H1 (cell line): ENCODE data around the gene SNAP47. TPM values are rescaled to one million over a fixed set of nuclear protein-coding genes. Genes with fewer than 3 reads are reported as not detected.

Source experiments
- CHD1 ChIP-seq: IDR thresholded peaks from 2 replicates; pipeline ENCODE4 v1.6.1; 2012; ENCODE audit warnings: low read depth, low read length, improper control_type of control experiment
- CTBP2 ChIP-seq: IDR thresholded peaks from 2 replicates; pipeline ENCODE4 v1.7.0; 2011; ENCODE audit warnings: borderline replicate concordance, mild to moderate bottlenecking, moderate library complexity, mixed read lengths, low read length; ENCODE audit not compliant: insufficient read depth, insufficient read length
- EGR1 ChIP-seq: IDR thresholded peaks from 2 replicates; pipeline ENCODE4 v1.6.1; 2011; ENCODE audit warnings: low read depth, low read length, borderline replicate concordance
- EZH2 ChIP-seq: fragments of 200-600 bp; sonication (generic); IDR thresholded peaks from 2 replicates; pipeline ENCODE4 v1.7.1; 2012; ENCODE audit warnings: low read depth, mild to moderate bottlenecking, moderate library complexity, low read length, inconsistent platforms; ENCODE audit not compliant: severe bottlenecking
- FOSL1 ChIP-seq: IDR thresholded peaks from 2 replicates; pipeline ENCODE4 v1.6.1; 2011; ENCODE audit warnings: mild to moderate bottlenecking, low read depth, low read length, moderate library complexity; ENCODE audit not compliant: insufficient read depth
- POLR2A ChIP-seq, 2 experiments: IDR thresholded peaks; 1 replicate in 1 of 2; 2 replicates in 1 of 2; pipeline ENCODE4 v1.6.1; 2011; ENCODE audit warnings: low read depth in 2 of 2, low read length in 2 of 2, mild to moderate bottlenecking in 2 of 2; ENCODE audit errors: control extremely low read depth in 1 of 2
- RAD21 ChIP-seq, 2 experiments: IDR thresholded peaks in 1 of 2; conservative IDR thresholded peaks in 1 of 2; 2 replicates each; pipeline ENCODE4 v1.6.1; 2011; ENCODE audit warnings: low read depth in 2 of 2, low read length in 2 of 2, improper control_type of control experiment in 1 of 2, inconsistent platforms in 1 of 2, mild to moderate bottlenecking in 1 of 2, moderate library complexity in 1 of 2
- RXRA ChIP-seq: IDR thresholded peaks from 2 replicates; pipeline ENCODE4 v1.6.1; 2011; ENCODE audit warnings: low read depth, mild to moderate bottlenecking, low read length, moderate library complexity; ENCODE audit not compliant: insufficient read depth
- SIRT6 ChIP-seq: IDR thresholded peaks from one replicate; pipeline ENCODE4 v1.7.1; 2012; ENCODE audit warnings: low read length, inconsistent platforms
- SP4 ChIP-seq: IDR thresholded peaks from 2 replicates; pipeline ENCODE4 v1.6.1; 2012; ENCODE audit warnings: low read length, inconsistent platforms
- TAF1 ChIP-seq: IDR thresholded peaks from 2 replicates; pipeline ENCODE4 v1.6.1; 2011; ENCODE audit warnings: mild to moderate bottlenecking, low read depth, low read length
- TEAD4 ChIP-seq: IDR thresholded peaks from 2 replicates; pipeline ENCODE4 v1.6.1; 2012; ENCODE audit warnings: low read depth, low read length, inconsistent platforms, mixed read lengths
- polyA plus RNA-seq, 7 experiments: library from polyadenylated mRNA; depleted of rRNA in 3 of 7; stranded (reverse) in 5 of 7; unstranded in 2 of 7; fragments of >200 nt in 5 of 7; fragments of 200-250 nt in 2 of 7; gene quantifications; 1 replicate in 5 of 7; 2 replicates in 1 of 7; 4 replicates in 1 of 7; pipeline versions ENCODE4 v1.2.1 to v1.2.3, GENCODE V29; 2011 to 2013; ENCODE audit warnings: missing spikeins in 2 of 7, mixed read lengths in 2 of 7
- total RNA-seq: library from RNA; stranded (reverse); fragmentation: NEBNext Ultra II Directional; extraction: Animal tissue kit (Norgen Biotek cat#: 25700); gene quantifications from 2 replicates; pipeline ENCODE4 v1.2.1, GENCODE V29; 2021
- TF ChIP-seq, protein P1 (sequence below): IDR thresholded peaks from 2 replicates; pipeline ENCODE4 v1.6.1; 2012; ENCODE audit warnings: inconsistent platforms
- TF ChIP-seq, protein P2 (sequence below), 3 experiments: IDR thresholded peaks; 1 replicate in 2 of 3; 2 replicates in 1 of 3; pipeline versions ENCODE4 v1.5.1 to v1.6.1; 2011; ENCODE audit warnings: low read length in 3 of 3, mild to moderate bottlenecking in 3 of 3, inconsistent platforms in 2 of 3, low read depth in 1 of 3, moderate library complexity in 1 of 3; ENCODE audit not compliant: insufficient read depth in 1 of 3; ENCODE audit errors: control extremely low read depth in 1 of 3
- TF ChIP-seq, protein P3 (sequence below): IDR thresholded peaks from 2 replicates; pipeline ENCODE4 v1.6.1; 2011; ENCODE audit warnings: low read depth, mild to moderate bottlenecking, low read length; ENCODE audit not compliant: insufficient read depth

SNAP47 gene
- total and polyA plus RNA-seq, 2 of the 8 experiments (the other 6 are each of a cell fraction or from before 2014, with no cell fraction given): 37.6 to 42.2 TPM

DNA sequence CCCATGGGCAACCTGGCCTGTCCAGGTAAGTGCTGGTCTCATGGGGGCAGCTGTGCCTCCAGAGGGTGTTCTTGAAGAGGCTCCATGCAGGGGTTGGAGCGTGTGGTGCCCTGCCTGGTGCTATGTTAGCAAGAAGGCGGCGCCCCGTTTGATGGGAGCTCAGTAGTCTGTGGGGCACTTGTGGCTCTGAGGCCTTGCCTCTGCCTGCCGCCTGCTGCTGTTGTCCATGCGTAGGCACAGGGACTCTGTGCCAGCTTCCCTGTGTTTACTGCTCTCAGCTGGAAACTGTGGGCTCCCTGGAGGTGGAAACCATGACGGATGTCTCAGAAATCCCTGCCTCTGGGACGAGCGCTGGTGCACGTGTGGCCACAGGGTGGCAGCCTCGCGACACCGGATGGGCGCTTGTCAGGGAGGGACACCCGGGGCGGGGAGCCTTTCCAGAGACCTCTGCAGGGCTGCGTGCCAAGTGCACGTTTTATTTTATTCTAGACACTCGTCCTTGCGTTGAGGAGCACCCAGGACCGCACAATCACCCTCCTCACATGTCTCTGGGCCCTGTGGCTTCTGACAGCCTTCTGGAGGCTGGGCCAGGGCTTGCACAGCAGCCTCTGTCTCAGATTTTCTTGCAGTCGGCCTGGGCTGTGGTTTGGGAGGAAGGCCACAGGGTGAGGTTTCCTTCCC is 27.1 kb downstream of the SNAP47 start (continued):
- no peak for TF ChIP-seq SIRT6
- TF ChIP-seq, protein P1, sequence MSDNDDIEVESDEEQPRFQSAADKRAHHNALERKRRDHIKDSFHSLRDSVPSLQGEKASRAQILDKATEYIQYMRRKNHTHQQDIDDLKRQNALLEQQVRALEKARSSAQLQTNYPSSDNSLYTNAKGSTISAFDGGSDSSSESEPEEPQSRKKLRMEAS: peak; percentile 76
- no peak for TF ChIP-seq EGR1
- TF ChIP-seq RAD21 (IDR thresholded peaks at IDR 0.05 in 1 of 2, conservative IDR thresholded peaks at IDR 0.05 in 1 of 2; ENCODE audit: low read depth in 2 of 2, low read length in 2 of 2): peak; percentile 96 to 99
- TF ChIP-seq, protein P2, sequence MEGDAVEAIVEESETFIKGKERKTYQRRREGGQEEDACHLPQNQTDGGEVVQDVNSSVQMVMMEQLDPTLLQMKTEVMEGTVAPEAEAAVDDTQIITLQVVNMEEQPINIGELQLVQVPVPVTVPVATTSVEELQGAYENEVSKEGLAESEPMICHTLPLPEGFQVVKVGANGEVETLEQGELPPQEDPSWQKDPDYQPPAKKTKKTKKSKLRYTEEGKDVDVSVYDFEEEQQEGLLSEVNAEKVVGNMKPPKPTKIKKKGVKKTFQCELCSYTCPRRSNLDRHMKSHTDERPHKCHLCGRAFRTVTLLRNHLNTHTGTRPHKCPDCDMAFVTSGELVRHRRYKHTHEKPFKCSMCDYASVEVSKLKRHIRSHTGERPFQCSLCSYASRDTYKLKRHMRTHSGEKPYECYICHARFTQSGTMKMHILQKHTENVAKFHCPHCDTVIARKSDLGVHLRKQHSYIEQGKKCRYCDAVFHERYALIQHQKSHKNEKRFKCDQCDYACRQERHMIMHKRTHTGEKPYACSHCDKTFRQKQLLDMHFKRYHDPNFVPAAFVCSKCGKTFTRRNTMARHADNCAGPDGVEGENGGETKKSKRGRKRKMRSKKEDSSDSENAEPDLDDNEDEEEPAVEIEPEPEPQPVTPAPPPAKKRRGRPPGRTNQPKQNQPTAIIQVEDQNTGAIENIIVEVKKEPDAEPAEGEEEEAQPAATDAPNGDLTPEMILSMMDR (IDR thresholded peaks at IDR 0.05; ENCODE audit: control extremely low read depth in 1 of 3, insufficient read depth in 1 of 3, low read depth in 1 of 3, low read length in 3 of 3): peak; percentile 94 to 98 (median 95)
- TF ChIP-seq POLR2A (IDR thresholded peaks at IDR 0.05; ENCODE audit: control extremely low read depth in 1 of 2, low read depth in 2 of 2, low read length in 2 of 2): no peak
- no peak for TF ChIP-seq CTBP2
- no peak for TF ChIP-seq EZH2
- no peak for TF ChIP-seq SP4
- no peak for TF ChIP-seq RXRA
- no peak for TF ChIP-seq FOSL1
- no peak for TF ChIP-seq TAF1
- no peak for TF ChIP-seq TEAD4
- no peak for TF ChIP-seq CHD1
- TF ChIP-seq, protein P3, sequence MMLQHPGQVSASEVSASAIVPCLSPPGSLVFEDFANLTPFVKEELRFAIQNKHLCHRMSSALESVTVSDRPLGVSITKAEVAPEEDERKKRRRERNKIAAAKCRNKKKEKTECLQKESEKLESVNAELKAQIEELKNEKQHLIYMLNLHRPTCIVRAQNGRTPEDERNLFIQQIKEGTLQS: no peak
- TF ChIP-seq, all 59 proteins: peak for 8
